ENCODE measurements around the gene ATG9A.

Gene ATG9A

GRCh38 chr2:219175928-219176817 lies 53.3 kb downstream of the ATG9A start:
- no peak for DNase-seq (ENCODE audit: low read depth)

- DNase-seq (ENCODE audit: low read depth): no peak
These were observed 54.0 kb downstream of the ATG9A start for GRCh38 chr2:219175486-219175885.

GRCh38 chr2:219174801-219175200 lies 54.6 kb downstream of the ATG9A start:
- DNase-seq (ENCODE audit: low read depth): no peak

- no peak for DNase-seq (ENCODE audit: low read depth)
These were observed 55.3 kb downstream of the ATG9A start for GRCh38 chr2:219174146-219174545.

GRCh38 chr2:219173176-219173575 lies 56.3 kb downstream of the ATG9A start:
- DNase-seq (ENCODE audit: low read depth): no peak

- no peak for DNase-seq (ENCODE audit: low read depth)
These were observed 56.9 kb downstream of the ATG9A start for GRCh38 chr2:219172231-219173154.

- DNase-seq (ENCODE audit: low read depth): no peak
These were observed 58.2 kb downstream of the ATG9A start for GRCh38 chr2:219171231-219171651.

DNA sequence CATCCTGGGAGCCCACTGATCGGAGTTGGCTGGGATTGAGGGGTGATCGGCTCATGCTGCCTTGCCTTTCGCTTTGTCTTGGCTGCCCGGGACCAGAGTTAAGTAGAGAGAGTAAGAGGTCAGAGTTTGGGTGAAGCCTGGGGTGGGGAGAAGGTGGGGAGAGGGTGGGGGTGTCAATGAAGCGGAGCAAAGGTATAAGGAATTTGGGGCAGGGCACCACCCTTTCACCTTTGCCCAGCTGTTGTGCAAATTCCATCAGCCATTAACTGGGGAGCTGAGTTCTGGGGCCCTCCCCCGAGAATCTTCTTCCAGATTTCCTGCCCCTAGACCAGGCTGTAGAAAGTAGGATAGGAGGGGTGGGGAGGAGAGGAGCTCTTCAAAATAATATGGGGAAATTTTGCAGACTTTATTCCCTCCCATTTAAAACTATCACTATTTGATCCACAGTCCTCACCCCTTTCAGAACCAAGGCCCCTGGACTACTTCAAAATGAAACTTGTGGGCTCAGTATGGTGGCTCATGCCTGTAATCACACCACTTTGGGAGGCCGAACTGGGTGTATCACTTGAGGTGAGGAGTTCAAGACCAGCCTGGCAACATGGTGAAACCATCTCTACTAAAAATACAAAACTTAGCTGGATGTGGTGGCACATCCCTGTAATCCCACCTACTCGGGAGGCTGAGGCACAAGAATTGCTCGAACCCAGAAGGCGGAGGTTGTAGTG lies 59.3 kb downstream of the ATG9A start, which contains the start of gene SLC23A3:
Gene SLC23A3, minus strand, starts transcription at position 100 of the 725 bp plus-strand sequence. Its CDS starts 45 bp downstream, at position 55.
- no peak for DNase-seq (ENCODE audit: low read depth)

All from stimulated activated CD8-positive, alpha-beta memory T cell treated with anti-CD3 and anti-CD28 coated beads, Interleukin-4, amount 100 ng/mL, for 24 hours (primary cell).